Stimulated activated CD4-positive, alpha-beta T cell treated with anti-CD3 and anti-CD28 coated beads, Interleukin-15, amount 100 ng/mL, for 48 hours (primary cell): ENCODE measurements around the gene ISM1.

ENCODE experiments used
- DNase-seq, 2 donors: peaks; one replicate each; pipeline ENCODE4 v3.0.0-alpha.2; 2020; ENCODE audit warnings: low read depth in 2 of 2

Gene ISM1

GRCh38 chr20:13220904-13221297 is at the start of gene ISM1:
Gene ISM1 (plus strand): TSS chr20:13221274. CDS start chr20:13221777, 503 bp downstream.
- DNase-seq, result peak; percentile 6 to 10

GRCh38 chr20:13173201-13173600 is 47.9 kb upstream of the ISM1 start:
- no peak for DNase-seq

- DNase-seq, result no peak
These were observed 46.7 kb upstream of the ISM1 start for GRCh38 chr20:13174402-13174801.

DNA sequence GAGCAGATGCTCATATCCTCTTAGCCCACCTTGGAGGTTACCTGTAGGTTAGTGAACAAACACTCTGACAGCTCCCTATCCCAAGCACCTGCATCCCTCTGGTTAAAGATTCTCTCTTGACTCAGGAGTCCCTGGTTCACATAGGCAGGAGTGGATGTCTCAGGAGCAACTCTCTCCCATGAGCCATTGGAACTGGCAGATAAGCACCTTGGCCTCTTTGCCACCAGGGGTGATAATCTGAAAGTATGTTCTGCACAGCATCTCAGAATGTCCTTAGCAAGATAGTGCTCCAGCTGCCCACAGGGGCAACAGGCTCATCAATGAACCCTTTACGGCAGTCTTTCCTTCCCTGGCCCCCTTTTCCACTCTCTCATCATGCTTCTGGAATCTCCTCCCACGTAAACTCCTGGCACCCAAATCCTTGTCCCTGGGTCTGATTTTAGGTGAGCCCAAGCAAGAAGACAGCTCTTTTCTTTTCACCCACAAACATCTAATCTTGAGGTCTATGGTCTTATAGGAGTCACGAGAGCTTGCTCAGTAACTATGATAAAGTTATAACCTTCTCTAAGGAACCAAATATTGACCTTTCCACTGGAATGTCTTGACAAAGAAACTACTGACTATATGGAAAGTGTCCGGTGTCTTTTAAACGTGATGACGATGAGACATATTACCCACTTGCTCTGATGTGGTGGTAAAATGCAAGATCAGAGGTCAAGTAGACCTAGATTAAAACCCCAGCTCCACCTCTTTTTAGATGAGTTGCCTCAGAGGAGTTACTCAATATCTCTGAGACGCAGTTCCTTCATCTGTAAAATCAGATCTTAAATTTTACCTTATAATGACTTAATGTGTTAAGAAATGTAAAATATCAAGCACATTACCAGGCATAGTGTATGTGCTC is 39.8 kb upstream of the ISM1 start:
- DNase-seq, result no peak

DNA sequence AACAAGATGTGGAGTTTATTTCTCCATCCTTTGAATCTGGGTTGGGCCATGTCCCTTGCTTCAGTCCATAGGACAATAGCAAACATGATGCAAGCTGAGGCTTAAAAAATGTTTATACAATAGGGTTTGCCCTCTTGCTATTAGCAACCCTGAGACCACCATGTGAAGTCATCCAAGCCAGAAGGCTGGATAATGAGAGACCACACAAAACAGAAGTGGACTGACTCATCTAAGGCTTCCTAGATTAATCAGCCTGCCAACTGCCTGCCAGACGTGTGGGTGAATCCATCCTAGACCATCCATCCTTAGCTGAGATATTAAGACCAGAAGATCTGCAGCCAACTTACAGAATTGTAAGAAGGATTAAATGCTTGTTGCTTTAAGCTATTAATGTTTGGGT is 38.1 kb upstream of the ISM1 start:
- peak in 1 of 2 donors; percentile 11 for DNase-seq

- DNase-seq, result no peak
These were observed 34.9 kb upstream of the ISM1 start for GRCh38 chr20:13186043-13186774.

DNA sequence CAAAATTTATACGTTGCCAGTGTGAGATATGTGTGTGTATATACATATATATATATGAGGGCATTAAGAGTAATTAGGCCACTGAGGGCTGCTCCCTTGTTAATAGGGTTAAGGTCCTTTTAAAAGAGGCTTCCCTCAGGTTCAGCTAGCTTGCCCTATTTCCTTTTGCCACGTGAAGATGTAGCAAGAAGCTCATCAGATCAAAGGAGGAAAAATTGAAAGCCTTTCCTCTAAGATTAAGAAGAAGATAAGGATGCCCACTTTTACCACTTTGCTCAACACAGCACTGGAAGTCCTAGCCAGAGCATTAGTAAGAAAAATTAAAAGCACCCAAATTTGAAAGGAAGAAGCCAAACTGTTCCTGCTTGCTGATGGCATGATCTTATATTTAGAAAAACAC is 33.2 kb upstream of the ISM1 start:
- no peak for DNase-seq

GRCh38 chr20:13199279-13199678 is 21.8 kb upstream of the ISM1 start:
- no peak for DNase-seq

DNA sequence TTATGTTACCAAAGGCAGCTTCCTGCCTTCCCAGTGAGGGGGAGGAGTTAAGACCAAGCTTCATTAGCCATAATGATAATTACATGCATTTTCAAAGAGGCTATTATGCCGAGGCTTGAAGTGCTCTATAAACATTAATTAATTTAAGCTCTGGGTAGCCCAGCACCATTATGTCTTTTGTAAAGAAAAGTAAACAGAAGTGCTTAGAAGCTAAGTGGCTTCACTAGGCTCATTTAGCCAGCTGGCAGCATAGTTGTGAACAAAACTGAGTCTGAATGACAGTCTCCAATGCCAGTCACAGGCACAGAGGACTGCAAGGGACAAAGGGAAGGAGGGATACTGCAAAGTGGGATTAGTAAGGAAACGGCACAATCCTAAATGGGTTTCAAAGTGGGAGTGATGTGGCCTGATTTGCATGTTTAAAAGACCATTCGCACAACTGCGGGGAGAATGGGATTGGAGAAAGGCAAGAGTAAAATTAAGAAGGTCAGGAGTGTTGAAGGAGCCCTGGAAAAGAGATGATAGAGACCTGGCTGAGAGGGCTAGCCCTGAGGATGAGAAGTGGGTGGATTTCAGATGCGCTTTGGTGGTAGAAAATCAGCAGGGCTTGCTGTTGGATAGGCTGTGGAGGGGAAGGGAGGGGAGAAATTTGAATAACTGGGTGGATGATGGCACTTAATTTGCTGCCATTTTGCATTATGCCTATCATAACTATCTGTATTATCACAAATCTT is 20.1 kb upstream of the ISM1 start:
- DNase-seq, result no peak

DNA sequence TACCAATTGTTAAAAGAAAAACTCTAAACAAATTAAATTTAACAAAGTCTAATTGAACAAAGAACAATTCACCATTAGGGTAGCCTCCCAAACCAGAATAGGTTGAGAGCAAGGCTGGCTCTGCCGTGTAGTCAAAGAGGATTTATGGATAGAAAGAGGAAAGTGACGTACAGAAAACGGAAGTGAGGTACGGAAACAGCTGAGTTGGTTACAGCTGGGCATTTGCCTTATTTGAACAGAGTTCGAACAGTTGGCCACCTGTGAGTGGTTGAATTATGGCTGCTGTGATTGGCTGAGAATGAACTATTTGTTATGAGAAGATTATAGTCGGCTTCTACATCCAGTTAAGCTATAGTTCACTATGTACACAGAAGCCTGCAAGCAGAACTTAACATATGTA is 18.5 kb upstream of the ISM1 start:
- no peak for DNase-seq

GRCh38 chr20:13205425-13205824 is 15.6 kb upstream of the ISM1 start:
- DNase-seq, result no peak

- DNase-seq, result no peak
These were observed 15.1 kb upstream of the ISM1 start for GRCh38 chr20:13205848-13206434.

- no peak for DNase-seq
These were observed 14.1 kb upstream of the ISM1 start for GRCh38 chr20:13207016-13207415.

- DNase-seq, result no peak
These were observed 9.0 kb upstream of the ISM1 start for GRCh38 chr20:13211956-13212618.

GRCh38 chr20:13212750-13213149 is 8.3 kb upstream of the ISM1 start:
- DNase-seq, result peak in 1 of 2 donors; percentile 5

- DNase-seq, result no peak
These were observed 7.7 kb upstream of the ISM1 start for GRCh38 chr20:13213335-13213734.

GRCh38 chr20:13216533-13216932 is 4.5 kb upstream of the ISM1 start:
- no peak for DNase-seq

- DNase-seq, result no peak
These were observed 1.5 kb upstream of the ISM1 start for GRCh38 chr20:13219327-13220193.

DNA sequence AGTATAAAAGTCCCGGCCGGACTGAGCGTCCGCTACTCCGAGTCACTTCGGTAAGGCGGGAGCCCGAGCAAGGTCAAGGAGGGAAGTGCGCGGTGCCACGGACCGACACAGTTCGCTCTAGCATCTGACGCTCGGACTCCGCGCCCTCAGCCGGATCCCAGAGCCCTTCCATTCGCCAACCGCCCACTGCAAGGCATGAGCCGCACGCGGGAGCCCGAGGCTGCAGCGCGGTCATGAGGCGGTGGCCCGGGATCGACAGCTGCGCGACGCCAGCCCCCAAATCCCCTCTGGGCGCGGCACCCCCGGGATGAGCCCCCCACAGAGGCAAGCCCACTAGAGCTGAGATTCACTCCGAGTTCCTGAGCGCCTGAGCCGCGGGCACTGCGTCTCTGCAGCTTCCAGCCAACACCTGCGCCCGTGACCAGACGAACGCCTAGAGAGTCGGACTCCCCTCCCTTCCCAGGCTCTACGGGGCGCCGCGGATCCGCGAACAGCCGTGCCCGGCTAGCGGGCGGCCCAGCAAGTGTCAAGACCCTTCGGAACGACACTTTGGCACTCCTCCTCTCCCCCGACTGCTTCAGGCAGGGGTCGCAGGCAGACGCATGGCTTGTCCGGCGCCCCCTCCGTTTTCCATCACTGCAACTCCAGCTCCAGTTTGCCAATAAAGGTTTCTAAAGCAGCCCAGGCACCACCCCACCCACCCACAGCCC is 725 bp upstream of the ISM1 start:
- peak in 1 of 2 donors; percentile 5 for DNase-seq

GRCh38 chr20:13221313-13221672 is 219 bp downstream of the ISM1 start:
- no peak for DNase-seq
